TTC549 (cell line): ENCODE data around the gene NUDC.
"Not testable (repeated sequence)": the region's sequence is repeated elsewhere in the genome, so short reads cannot be mapped to it uniquely, and the experiment has no call there.

Experiments used
- FAIRE-seq: peaks from 2 replicates; lab custom pipeline; 2012; peaks lifted over from hg19 to GRCh38; lab: Jason Lieb, UNC

NUDC gene

GRCh38 chr1:26911399-26912146, 10.0 kb upstream of the NUDC start:
- no peak for FAIRE-seq

- no peak for FAIRE-seq
These were observed 9.4 kb upstream of the NUDC start for GRCh38 chr1:26912147-26912490.

DNA sequence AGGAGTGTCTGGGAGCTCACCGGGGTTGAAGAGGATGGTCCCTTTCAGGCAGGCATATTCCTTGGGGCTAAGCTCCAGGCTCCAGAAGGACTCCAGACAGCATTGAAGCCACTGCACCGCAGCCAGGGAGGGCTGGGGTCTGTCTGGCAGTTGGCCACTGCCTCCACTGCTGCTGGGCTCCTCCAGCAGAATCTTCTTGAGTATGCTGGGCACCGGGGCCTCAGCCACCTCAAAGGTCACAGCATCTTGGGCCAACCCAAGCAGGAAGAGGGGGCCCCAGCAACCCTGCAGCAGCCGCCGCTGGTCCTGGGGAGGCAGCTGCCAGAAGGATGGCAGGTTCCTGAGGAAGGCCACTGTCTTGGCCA, 8.2 kb upstream of the NUDC start:
- FAIRE-seq, result no peak

DNA sequence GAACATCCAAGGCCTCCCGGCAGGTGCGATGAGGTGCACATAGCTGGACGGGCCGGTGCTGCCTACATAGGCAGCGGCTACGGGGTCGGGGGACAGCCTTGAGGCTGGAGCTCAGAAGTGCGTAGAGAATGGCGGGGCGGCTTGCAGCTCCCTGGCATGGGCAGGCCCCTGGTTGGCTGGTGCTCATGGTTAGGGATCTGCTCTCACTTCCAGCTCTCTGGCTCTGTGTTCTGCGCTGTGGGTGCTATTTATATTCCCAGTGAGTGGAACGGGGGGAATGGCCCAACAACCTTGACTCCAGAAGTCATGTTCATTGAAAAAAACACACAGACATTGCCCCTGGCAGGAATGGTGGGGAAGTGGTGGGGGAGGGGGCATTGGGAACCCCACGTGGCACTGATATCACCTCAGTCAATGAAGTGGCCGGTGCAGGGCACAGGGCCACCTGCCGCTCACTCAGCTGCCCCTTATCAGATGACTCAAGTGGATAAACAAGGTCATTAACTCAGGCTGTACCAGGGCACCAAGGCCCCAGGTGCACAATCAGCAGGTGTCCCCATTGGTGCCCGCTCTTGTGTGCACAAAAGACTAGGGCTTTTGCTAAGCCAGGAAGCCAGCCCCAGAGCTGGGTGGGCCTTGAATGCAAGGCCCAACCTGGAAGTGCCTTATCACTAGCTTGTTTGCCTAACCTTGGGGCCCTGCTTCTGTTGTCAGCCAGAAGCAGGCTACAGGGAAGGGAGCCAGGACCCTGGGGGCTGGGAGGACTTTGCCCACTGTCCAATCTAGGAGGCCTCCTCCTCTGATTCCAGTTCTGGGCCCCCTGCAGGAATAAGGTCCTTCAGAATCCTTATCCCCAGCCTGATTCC, 7.6 kb upstream of the NUDC start, which contains the start of gene NR0B2:
Gene NR0B2 (minus strand): TSS at position 222 of the 866 bp plus-strand sequence. CDS start 35 bp downstream, at position 187.
- no peak for FAIRE-seq

- no peak for FAIRE-seq
These were observed 6.2 kb upstream of the NUDC start for GRCh38 chr1:26915204-26915842.

DNA sequence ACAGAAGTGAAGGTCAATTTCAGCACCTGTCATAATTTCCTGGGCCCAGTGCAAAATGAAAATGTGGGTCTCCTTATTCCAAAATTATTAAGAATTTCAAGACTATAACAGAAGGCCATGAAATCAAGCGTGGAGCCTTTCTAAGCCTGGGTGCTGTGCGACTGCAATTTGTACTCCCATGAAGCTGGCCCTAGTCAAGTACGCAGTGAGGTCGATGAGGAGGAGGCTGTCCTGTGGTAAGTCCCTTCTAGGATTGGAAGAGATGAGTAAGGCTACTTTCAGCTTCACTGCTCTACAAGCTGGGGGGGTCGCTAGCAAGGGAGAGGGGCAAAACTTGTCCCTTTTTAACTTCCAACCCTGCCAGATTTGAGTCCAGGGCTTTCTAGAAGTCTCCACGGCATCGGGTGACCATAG, 410 bp upstream of the NUDC start:
- no peak for FAIRE-seq

DNA sequence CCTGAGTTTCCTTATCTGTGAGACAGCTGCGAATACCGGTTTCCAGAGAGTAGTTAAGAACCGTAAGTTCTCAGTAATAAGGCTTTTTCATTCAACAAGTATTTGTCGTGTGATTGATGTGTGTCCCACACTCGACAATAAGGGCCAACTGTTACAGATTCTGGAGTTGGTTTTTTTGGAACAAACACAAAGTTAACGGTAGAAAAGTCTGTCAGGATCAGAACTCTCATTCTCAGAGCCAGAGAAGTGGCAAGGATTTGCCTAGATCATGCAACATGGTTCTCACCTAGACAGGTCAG, 837 bp downstream of the NUDC start:
- no peak for FAIRE-seq

DNA sequence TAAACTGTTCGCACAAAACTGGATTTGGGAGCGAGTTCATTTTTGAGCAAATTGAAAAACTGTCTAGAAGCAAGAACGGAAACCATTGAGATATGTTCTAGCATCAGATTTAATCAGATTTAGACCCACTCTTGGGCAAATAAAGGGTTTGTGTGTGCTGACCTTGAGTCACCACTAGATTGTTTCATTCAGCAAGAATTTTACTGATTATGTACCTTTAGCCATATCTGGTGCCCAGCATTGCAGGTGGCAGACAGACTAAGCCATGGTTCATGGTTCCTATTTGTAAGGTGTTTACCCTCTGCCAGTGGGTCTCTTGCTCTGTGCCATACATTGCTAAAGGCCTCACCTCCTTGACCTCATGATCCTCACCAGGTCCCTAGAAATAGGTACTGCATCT, 1.4 kb downstream of the NUDC start:
- FAIRE-seq, result no peak

DNA sequence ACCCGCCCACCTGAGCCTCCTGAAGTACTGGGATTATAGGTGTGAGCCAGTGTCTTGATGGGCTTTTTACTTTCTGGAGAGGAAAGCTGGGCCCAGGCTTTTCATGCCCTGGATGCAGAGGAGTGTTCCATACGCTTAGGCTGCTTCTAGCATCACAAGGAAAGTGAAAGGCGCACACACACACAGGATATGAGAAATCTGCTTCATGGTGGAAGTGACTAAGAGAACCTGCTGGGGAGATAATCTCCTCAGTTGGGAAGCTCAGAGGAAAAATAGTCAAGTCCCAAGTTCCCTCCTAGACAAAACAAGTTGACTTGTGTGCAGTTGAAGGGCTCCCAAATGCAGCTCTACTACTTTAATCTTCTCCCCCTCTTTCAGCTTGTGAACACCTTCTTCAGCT, 2.2 kb downstream of the NUDC start:
- no peak for FAIRE-seq

GRCh38 chr1:26932531-26932930, 11.0 kb downstream of the NUDC start:
- no peak for FAIRE-seq

DNA sequence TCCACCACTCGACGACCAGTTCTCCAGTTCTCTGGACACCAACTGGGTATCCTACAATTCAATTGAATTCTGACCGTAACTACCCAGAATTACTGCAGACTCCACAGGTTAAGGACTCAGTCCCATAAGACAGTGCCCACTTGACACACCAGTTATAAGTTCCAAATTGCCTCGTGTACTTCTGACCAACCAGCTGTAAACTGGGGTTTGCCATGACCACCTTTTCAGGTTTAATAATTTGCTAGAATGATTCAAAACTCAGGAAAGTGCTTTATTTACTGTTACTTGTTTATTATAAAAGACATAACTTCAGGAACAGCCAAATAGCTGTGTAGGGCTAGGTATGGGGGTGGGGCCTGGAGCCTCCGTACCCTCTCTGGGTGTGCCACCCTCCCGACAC, 15.3 kb downstream of the NUDC start:
- FAIRE-seq, result no peak

- no peak for FAIRE-seq
These were observed 16.6 kb downstream of the NUDC start for GRCh38 chr1:26938004-26938658.

DNA sequence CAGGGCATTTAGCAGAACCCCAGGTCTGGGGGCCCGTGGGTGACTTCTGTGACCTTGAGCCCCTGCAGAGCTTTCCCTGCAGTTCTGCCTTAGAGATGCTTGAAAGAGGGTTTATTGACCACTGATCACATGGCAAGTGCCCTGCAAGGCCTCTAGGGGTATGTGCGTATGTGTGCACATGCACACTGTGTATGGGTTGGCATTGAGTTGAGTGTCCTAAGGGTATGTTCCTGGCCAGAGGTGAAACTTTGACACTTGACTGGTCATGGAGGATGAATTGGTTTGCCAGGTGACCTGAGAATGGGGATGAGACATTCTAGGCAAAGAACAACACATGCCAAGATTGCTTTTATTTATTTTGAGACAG, 17.1 kb downstream of the NUDC start:
- FAIRE-seq, result no peak

- no peak for FAIRE-seq
These were observed 19.8 kb downstream of the NUDC start for GRCh38 chr1:26941311-26941710.

- no peak for FAIRE-seq
These were observed 21.1 kb downstream of the NUDC start for GRCh38 chr1:26942656-26943055.

DNA sequence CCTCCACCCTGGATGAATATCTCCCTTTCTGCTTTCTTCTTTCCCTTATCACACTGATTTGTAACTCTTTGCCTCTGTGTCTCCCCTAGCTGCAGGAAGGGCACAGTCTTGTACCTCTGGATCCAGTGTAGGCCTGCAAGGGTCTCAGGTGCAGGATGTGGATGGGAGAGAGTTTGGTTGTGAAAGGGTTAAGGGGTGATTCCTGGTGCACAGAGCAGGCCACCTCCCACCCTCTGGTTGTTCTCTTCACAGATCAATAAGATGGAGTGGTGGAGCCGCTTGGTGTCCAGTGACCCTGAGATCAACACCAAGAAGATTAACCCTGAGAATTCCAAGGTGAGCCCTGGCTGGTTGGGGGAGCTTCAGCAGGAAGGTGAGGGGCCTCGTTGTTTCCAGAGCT, 23.6 kb downstream of the NUDC start:
- FAIRE-seq, result no peak

DNA sequence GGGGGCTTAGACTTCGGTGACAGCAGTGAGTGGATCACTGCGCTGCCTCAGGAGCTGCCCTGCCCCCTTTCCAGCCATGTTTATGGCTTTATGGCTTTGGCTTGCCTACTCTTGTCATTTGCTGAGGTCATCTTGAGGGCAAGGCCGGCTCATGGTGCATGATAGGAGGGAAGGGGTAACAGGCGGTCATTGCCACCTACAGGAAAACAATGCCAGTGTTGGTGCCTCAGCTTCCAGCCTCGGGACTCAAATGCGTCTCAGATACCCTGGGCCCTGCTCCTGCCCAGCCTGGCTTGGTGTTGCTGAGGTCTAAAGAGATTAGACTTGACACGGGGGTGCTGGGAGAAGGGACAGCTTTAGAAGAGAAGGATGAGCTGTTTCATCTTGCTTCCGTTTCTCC, 24.2 kb downstream of the NUDC start:
- no peak for FAIRE-seq

GRCh38 chr1:26946270-26946669, 24.7 kb downstream of the NUDC start:
- FAIRE-seq, result no peak

DNA sequence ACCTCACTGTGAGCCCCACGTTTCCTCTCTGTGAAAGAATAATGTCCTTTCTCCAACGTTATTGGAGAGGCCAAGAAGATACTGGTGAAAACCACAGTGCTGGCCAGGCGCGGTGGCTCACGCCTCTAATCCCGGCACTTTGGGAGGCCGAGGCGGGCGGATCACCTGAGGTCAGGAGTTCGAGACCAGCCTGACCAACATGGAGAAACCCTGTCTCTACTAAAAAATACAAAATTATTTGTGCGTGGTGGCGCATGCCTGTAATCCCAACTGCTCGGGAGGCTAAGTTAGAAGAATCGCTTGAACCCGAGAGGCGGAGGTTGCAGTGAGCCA, 27.1 kb downstream of the NUDC start:
- FAIRE-seq, result not testable (repeated sequence)

DNA sequence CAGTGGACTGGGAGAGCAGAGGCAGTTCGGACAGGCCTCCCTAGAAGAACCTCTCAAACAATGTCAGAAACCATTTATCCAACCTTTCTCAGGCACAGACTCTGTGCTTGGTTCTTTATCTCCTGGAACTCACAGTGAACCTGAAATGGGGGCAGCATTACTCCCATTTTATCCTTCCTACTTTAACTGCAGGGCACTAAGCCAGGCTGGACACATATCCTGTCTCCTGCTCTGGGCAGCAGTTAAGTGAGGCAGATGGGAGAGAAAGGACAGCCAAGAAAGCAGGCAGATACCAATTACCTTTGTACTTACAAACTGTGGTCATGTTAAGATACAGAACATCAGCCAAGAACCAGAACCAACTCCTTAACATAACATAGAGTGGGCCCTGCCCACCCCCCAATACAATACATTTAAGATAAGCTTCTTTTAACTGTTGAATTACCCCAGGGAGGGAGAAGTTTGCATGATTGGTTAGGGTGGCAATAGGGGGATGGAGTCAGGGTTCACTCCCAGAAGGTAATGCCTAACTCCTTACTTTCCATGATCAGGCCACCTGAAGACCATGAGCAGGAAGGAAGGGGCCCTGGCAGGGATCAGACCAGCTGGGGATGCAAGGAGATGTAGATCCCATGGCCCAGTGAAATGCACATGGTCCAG, 27.9 kb downstream of the NUDC start:
- no peak for FAIRE-seq

- FAIRE-seq, result no peak
These were observed 28.4 kb downstream of the NUDC start for GRCh38 chr1:26949926-26950319.

GRCh38 chr1:26950602-26951001, 29.1 kb downstream of the NUDC start:
- FAIRE-seq, result no peak

DNA sequence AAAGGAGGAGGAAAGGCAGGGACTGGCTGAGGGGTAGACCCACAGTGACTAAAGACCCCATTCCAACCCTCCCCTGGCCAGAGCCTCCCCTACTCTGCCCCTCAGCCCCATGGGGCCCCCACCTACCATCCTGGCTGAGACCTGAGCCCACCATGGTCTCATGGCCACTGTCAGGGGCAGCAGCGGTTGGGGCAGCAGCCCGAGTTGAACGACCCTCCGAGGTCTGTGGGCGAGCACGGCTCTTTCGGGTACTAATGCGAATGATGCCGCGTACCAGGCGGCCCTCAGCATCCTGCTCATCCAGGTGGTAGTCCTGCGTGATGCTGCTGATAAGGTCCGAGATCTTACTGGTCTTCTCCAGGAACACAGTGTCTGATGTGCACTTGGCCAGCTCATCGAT, 29.7 kb downstream of the NUDC start:
- no peak for FAIRE-seq
